ENCODE measurements around the gene SERINC5.

GRCh38 chr5:80105698-80106439 lies 150.0 kb downstream of the SERINC5 start:
- no peak for TF ChIP-seq FOXJ3 (CRISPR knock-in tag; IDR thresholded peaks at IDR 0.05)
- TF ChIP-seq CTCF (IDR thresholded peaks at IDR 0.05), result no peak
- no peak for TF ChIP-seq EZH2phosphoT487 (IDR thresholded peaks at IDR 0.05; ENCODE audit: borderline replicate concordance, low read depth)
- TF ChIP-seq GABPA (IDR thresholded peaks at IDR 0.05; ENCODE audit: low read depth), result no peak
- TF ChIP-seq MAX (IDR thresholded peaks at IDR 0.05; ENCODE audit: low read depth), result no peak
- TF ChIP-seq, protein P1, sequence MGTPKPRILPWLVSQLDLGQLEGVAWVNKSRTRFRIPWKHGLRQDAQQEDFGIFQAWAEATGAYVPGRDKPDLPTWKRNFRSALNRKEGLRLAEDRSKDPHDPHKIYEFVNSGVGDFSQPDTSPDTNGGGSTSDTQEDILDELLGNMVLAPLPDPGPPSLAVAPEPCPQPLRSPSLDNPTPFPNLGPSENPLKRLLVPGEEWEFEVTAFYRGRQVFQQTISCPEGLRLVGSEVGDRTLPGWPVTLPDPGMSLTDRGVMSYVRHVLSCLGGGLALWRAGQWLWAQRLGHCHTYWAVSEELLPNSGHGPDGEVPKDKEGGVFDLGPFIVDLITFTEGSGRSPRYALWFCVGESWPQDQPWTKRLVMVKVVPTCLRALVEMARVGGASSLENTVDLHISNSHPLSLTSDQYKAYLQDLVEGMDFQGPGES (IDR thresholded peaks at IDR 0.05; ENCODE audit: low read depth, low read length), result no peak
- TF ChIP-seq RAD21 (IDR thresholded peaks at IDR 0.05; ENCODE audit: low read length), result no peak
- no peak for TF ChIP-seq SIN3A (IDR thresholded peaks at IDR 0.05; ENCODE audit: borderline replicate concordance, low read depth, low read length)
- TF ChIP-seq TAF1 (IDR thresholded peaks at IDR 0.05; ENCODE audit: borderline replicate concordance, low read depth, low read length), result no peak
- no peak for TF ChIP-seq USF2 (IDR thresholded peaks at IDR 0.05; ENCODE audit: borderline replicate concordance, low read depth, low read length)
- TF ChIP-seq, protein P2, sequence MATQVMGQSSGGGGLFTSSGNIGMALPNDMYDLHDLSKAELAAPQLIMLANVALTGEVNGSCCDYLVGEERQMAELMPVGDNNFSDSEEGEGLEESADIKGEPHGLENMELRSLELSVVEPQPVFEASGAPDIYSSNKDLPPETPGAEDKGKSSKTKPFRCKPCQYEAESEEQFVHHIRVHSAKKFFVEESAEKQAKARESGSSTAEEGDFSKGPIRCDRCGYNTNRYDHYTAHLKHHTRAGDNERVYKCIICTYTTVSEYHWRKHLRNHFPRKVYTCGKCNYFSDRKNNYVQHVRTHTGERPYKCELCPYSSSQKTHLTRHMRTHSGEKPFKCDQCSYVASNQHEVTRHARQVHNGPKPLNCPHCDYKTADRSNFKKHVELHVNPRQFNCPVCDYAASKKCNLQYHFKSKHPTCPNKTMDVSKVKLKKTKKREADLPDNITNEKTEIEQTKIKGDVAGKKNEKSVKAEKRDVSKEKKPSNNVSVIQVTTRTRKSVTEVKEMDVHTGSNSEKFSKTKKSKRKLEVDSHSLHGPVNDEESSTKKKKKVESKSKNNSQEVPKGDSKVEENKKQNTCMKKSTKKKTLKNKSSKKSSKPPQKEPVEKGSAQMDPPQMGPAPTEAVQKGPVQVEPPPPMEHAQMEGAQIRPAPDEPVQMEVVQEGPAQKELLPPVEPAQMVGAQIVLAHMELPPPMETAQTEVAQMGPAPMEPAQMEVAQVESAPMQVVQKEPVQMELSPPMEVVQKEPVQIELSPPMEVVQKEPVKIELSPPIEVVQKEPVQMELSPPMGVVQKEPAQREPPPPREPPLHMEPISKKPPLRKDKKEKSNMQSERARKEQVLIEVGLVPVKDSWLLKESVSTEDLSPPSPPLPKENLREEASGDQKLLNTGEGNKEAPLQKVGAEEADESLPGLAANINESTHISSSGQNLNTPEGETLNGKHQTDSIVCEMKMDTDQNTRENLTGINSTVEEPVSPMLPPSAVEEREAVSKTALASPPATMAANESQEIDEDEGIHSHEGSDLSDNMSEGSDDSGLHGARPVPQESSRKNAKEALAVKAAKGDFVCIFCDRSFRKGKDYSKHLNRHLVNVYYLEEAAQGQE (IDR thresholded peaks at IDR 0.05; ENCODE audit: low read depth, low read length), result no peak
- TF ChIP-seq RCOR1 (IDR thresholded peaks at IDR 0.05; ENCODE audit: low read length), result no peak
- TF ChIP-seq FOXM1 (IDR thresholded peaks at IDR 0.05; ENCODE audit: low read depth), result no peak
